NCI-H1105 treated with DMSO at 0.1 percent for 48 hours (cell line): Measurements from ENCODE around the gene MYADML2.

Experiments
- DNase-seq: peaks from one replicate; lab custom pipeline; 2025; lab: John Stamatoyannopoulos, UW

Gene MYADML2

DNA sequence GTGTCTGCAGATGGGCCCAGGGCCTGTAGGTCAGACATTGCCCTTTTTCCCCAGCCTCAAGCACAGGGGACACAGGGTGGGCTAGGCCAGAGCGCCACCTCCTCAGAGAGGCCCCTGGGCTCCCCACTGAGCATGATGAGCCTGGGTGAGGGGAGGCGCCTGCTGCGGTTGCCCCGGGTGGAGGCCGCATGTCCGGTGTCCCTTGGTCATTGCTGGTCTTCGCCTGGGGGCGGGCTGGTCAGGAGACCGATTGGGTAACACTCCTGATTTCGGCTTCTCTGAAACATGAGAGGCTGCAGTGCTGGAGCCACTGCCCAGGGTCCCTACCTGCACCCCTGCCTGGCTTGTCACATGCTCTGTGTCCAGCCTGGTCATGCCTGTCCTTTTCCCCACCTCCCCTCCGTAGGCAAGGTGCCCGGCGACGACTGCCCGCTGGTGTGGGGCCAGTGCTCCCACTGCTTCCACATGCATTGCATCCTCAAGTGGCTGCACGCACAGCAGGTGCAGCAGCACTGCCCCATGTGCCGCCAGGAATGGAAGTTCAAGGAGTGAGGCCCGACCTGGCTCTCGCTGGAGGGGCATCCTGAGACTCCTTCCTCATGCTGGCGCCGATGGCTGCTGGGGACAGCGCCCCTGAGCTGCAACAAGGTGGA, 47.4 kb downstream of the MYADML2 start:
- DNase-seq = no peak

DNA sequence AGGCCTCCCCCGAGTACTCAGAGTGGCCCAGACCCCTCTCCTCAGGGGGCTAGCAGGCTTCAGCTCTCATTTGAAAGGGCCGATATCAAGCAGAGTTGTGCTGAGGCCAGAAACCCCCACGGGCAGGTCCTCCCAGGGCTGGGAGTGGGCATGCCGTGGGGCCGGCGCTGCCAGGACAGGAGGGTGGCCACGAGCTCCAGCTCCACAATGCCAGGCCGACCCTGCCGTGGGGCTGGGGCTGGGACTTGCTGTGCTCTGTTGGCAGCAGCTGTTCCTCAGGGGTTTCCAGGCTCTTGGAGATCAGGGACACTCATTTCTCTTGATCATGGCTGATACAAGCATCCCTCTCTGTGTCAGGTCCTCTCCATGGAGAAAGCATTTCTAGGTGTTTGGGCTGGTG, 48.1 kb downstream of the MYADML2 start:
- DNase-seq = no peak

- no peak for DNase-seq
These were observed 48.8 kb downstream of the MYADML2 start for GRCh38 chr17:81898029-81898866.

DNA sequence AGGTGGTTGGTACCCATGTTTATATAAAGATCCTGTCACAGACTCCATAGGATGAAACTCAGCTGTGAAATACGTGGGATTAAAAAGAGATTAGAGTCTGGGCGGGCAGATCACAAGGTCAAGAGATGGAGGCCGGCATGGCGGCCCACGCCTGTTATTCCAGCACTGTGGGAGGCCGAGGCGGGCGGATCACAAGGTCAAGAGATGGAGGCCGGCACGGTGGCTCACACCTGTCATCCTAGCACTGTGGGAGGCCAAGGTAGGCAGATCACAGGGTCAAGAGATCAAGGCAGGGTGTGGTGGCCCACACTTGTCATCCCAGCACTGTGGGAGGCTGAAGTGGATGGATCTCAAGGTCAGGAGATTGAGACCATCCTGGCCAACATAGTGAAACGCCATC, 51.6 kb downstream of the MYADML2 start:
- DNase-seq = no peak

DNA sequence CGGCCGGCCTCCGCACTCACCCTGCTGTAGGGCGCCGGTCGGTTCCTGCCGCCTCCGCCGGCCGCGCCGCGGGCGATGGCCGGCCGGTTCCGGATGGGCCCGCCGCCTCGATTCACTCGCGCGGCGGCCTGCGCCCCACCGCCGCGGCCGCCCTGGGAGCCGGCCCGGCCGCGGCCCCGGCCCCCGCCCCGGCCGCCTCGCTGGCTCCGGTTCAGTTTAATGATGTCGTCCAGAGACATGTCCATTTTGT, 55.8 kb downstream of the MYADML2 start:
- DNase-seq = no peak

DNA sequence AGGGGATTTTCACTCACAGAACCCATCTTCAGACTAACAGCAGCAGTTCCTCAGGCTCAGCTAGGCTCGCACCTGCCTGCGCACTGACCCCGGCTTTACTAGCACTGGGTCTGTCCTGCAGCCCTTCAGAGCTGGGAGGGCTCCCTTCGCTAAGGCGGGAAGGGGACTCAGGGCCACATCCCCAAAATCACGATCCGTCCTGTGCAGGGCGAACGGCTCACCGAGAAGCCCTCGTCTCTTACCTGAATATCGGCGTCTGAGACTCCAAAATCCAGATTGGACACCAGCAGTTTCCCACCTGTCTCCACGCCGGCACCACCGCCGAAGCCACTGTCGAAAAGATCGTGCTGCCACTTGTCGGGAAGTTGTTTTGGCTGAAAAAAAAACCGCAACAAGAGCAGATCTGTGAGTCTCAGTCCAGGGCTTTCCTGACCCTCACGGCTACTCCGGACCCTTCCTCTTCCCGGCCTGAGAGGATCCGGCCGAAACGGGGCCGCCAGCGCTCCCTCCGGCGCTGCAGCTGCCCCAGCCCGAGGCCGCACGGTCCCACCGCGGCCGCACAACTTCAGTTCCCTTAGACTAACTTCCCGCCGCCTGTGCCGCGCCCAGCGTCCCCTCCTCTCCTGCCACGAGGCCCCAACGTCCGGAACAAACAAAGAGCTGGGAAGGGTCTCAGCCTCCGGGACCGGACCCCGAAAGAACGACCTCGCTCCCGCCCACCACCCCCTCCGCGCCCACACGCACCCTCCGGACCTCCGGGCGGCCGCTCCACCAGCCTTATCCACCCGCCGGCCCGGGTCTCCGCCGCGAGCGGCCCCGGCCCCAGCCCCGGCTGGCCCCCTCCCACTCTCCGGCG, 56.4 kb downstream of the MYADML2 start:
- DNase-seq = no peak
